ENCODE results near the gene GM2A. TPM values are rescaled to one million over a fixed set of nuclear protein-coding genes. Genes with fewer than 3 reads are reported as not detected.

Gene GM2A
- total and polyA plus RNA-seq, 12 donors, result 15.5 to 81.3 (median 53.9) TPM

GRCh38 chr5:151270599-151270998, 17.6 kb downstream of the GM2A start:
- no peak for DNase-seq
- TF ChIP-seq CTCF (IDR thresholded peaks at IDR 0.05) (no peak), POLR2A (IDR thresholded peaks at IDR 0.05) (no peak)
- no peak overlapping the region for H3K27ac ChIP-seq
- no peaks in the 10 kb centered on the region for H3K27me3 ChIP-seq
- intact Hi-C loops (cut with DNase I), result no loop called here
- peaks cover 0 to 22% of the 10 kb centered on the region in 2 donors for H3K36me3 ChIP-seq (replicated peaks in 1 of 2)
- no peak overlapping the region for H3K4me3 ChIP-seq
- 83 to 90% (median 84%) methylated on average over 1 of the region's 1 CpG for WGBS, 4 donors
- H3K9me3 ChIP-seq (replicated peaks in 1 of 3), result no peaks in the 10 kb centered on the region
- no peaks in the 10 kb centered on the region for H3K4me1 ChIP-seq (replicated peaks in 1 of 2)

GRCh38 chr5:151271336-151271735, 18.4 kb downstream of the GM2A start:
- no peak overlapping the region for H3K4me3 ChIP-seq
- DNase-seq, result no peak

GRCh38 chr5:151274666-151275065, 21.7 kb downstream of the GM2A start:
- H3K27me3 ChIP-seq, result no peaks in the 10 kb centered on the region
- H3K36me3 ChIP-seq (replicated peaks in 1 of 2), result peaks cover 0 to 4% of the 10 kb centered on the region in 2 donors
- TF ChIP-seq CTCF (IDR thresholded peaks at IDR 0.05), result no peak
- no peak for TF ChIP-seq POLR2A (IDR thresholded peaks at IDR 0.05)
- no peak for DNase-seq
- no peaks in the 10 kb centered on the region for H3K4me1 ChIP-seq (replicated peaks in 1 of 2)
- no peak overlapping the region for H3K4me3 ChIP-seq
- H3K9me3 ChIP-seq (replicated peaks in 1 of 3), result no peaks in the 10 kb centered on the region
- no peak overlapping the region for H3K27ac ChIP-seq
- intact Hi-C loops (cut with DNase I), result no loop called here

More at GRCh38 chr5:151271336-151271735, 18.4 kb downstream of the GM2A start:
- Histone ChIP-seq H3K9me3 (replicated peaks in 1 of 3) (no peaks in the 10 kb centered on the region), H3K27ac (no peak overlapping the region), H3K4me1 (replicated peaks in 1 of 2) (no peaks in the 10 kb centered on the region), H3K36me3 (replicated peaks in 1 of 2) (peaks cover 0 to 20% of the 10 kb centered on the region in 2 donors), H3K27me3 (no peaks in the 10 kb centered on the region)
- intact Hi-C loops (cut with DNase I), result no loop called here
- TF ChIP-seq CTCF (IDR thresholded peaks at IDR 0.05) (no peak), POLR2A (IDR thresholded peaks at IDR 0.05) (no peak)

- H3K4me3 ChIP-seq, result no peak overlapping the region
- H3K4me1 ChIP-seq (replicated peaks in 1 of 2), result no peaks in the 10 kb centered on the region
- intact Hi-C loops (cut with DNase I), result no loop called here
- H3K9me3 ChIP-seq (replicated peaks in 1 of 3), result no peaks in the 10 kb centered on the region
- H3K27me3 ChIP-seq, result no peaks in the 10 kb centered on the region
- H3K36me3 ChIP-seq (replicated peaks in 1 of 2), result no peaks in the 10 kb centered on the region
- no peak for TF ChIP-seq POLR2A (IDR thresholded peaks at IDR 0.05)
- TF ChIP-seq CTCF (IDR thresholded peaks at IDR 0.05), result no peak
- H3K27ac ChIP-seq, result no peak overlapping the region
- no peak for DNase-seq
- 91 to 94% (median 92%) methylated on average over 2 of the region's 2 CpGs for WGBS, 4 donors
Observed at GRCh38 chr5:151275803-151276202, 22.8 kb downstream of the GM2A start.
